SJSA1 (cell line): ENCODE results near the gene FAT1. TPM values are rescaled to one million over a fixed set of nuclear protein-coding genes. Genes with fewer than 3 reads are reported as not detected.
A peak's percentile ranks its signal among the peaks of the same experiment; 100 is the strongest.
"Not testable (repeated sequence)": the region's sequence is repeated elsewhere in the genome, so short reads cannot be mapped to it uniquely, and the experiment has no call there.

ENCODE experiments used
- DNase-seq, 2 experiments: peaks; one replicate each; pipeline ENCODE4 v3.0.0-alpha.2; 2015 to 2020; ENCODE audit warnings: low spot score in 2 of 2, low read depth in 1 of 2
- H3K27ac ChIP-seq: fragments of 250-450 bp; sonication (Bioruptor Pico); 2 replicates; pipeline ENCODE4 v1.5.1; 2020; ENCODE audit warnings: mild to moderate bottlenecking, moderate library complexity
- H3K27me3 ChIP-seq: fragments of 250-450 bp; sonication (Bioruptor Pico); replicated peaks from 2 replicates; pipeline ENCODE4 v1.5.1; 2020; ENCODE audit warnings: mild to moderate bottlenecking, moderate library complexity
- H3K36me3 ChIP-seq: fragments of 250-450 bp; sonication (Bioruptor Pico); 2 replicates; pipeline ENCODE4 v1.5.1; 2020; ENCODE audit warnings: mild to moderate bottlenecking
- H3K4me1 ChIP-seq: fragments of 250-450 bp; sonication (Bioruptor Pico); replicated peaks from 2 replicates; pipeline ENCODE4 v1.6.1; 2021; ENCODE audit warnings: mild to moderate bottlenecking
- H3K4me3 ChIP-seq: fragments of 250-450 bp; sonication (Bioruptor Pico); 2 replicates; pipeline ENCODE4 v1.5.1; 2020; ENCODE audit warnings: mild to moderate bottlenecking
- H3K9me3 ChIP-seq: fragments of 250-450 bp; sonication (Bioruptor Pico); replicated peaks from 2 replicates; pipeline ENCODE4 v1.5.1; 2020; ENCODE audit warnings: mild to moderate bottlenecking
- total RNA-seq: library from RNA; depleted of rRNA; stranded (reverse); fragments of >200 nt; shearing (Covaris generic); gene quantifications from 2 replicates; pipeline ENCODE4 v1.2.3, GENCODE V29; 2014

FAT1 gene
- total RNA-seq, 1 experiment from 2014 or later: 483 TPM

DNA sequence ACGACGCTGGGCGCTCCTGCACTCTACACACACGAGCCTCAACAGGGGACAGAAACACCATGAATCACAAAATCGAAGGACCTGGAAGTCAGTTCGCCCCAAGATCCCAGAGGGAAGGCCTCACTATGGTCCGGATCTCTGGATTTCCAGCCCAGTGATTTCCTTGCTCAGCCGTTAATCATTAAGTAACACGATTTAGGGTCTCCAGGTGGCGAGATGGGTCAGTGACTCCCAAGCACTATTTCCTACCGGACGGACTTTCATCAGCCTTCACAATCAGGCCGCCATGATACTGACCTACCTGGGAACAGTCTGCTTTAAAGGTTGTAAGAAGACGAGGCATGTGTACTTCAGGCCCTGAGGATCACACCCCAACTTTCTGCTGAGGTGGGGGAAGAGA, 63.7 kb downstream of the FAT1 start:
- no peak for DNase-seq
- peaks cover 93% of the 10 kb centered on the region for H3K36me3 ChIP-seq

DNA sequence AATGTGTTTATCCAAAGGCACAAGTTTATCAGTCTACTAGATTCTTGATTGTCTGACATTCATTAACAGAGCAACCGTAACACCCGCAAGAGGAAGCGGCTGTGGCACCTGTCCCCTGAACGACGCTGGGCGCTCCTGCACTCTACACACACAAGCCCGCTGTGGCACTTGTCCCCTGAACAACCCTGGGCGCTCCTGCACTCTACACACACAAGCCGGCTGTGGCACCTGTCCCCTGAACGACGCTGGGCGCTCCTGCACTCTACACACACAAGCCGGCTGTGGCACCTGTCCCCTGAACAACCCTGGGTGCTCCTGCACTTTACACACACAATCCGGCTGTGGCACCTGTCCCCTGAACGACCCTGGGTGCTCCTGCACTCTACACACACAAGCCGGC, 64.2 kb downstream of the FAT1 start:
- H3K4me1 ChIP-seq: peaks cover 19% of the 10 kb centered on the region
- H3K27ac ChIP-seq: not testable (repeated sequence)

More for the DNA sequence above, 63.7 kb downstream of the FAT1 start:
- Histone ChIP-seq H3K9me3 (no peaks in the 10 kb centered on the region), H3K27me3 (no peaks in the 10 kb centered on the region; the same call in 1 of the 2 replicates), H3K27ac (no peak overlapping the region), H3K4me1 (peaks cover 19% of the 10 kb centered on the region), H3K4me3 (no peak overlapping the region)

DNA sequence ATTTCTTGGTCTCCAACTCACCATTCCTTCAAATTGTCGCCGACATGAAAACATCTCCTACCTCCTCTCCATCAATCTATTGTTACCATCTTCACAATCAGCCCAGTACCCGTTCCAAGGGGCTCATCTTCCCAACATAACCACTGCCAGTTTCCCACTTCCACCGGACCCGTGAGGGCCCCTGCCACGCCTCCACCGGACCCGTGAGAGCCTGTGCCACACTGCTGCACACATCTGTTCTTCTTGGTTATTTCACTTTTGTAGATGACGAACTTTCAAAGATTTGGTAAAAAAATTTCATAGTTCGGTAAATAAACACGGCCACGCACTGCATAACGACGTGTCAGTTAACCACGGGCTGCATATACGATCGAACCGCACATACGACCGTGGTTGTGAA, 65.0 kb downstream of the FAT1 start:
- DNase-seq: no peak
- Histone ChIP-seq H3K9me3 (no peaks in the 10 kb centered on the region), H3K27me3 (no peaks in the 10 kb centered on the region; the same call in 1 of the 2 replicates), H3K27ac (no peak overlapping the region), H3K4me3 (no peak overlapping the region), H3K36me3 (peaks cover 90% of the 10 kb centered on the region), H3K4me1 (peaks cover 25% of the 10 kb centered on the region)

More for the DNA sequence above, 64.2 kb downstream of the FAT1 start:
- not testable (repeated sequence) for H3K27me3 ChIP-seq, H3K4me3 ChIP-seq, H3K9me3 ChIP-seq, DNase-seq
- peaks cover 90% of the 10 kb centered on the region for H3K36me3 ChIP-seq

DNA sequence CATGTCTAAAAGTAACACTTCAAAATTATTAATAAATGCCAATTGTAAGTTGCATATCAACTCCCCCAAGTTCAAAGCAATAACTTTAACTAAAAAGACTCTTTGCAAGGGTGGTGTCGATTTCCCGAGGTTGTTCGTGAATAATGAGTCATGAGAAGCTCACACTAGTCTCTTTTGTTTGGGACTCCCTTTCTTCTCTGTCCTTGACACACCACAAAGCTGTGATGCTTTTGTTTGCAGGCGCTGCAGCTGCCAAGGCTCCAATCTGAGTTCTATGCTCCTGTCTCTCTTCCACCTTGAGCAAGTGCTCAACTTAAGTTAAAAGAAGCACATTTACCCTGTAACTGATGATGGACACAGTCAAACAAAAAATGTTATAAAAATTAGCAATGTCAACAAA, 65.9 kb downstream of the FAT1 start:
- no peak overlapping the region for H3K4me3 ChIP-seq
- H3K27me3 ChIP-seq: no peaks in the 10 kb centered on the region; the same call in 1 of the 2 replicates
- H3K9me3 ChIP-seq: no peaks in the 10 kb centered on the region
- peak; percentile 46 to 54 for DNase-seq
- H3K27ac ChIP-seq: no peak overlapping the region
- H3K36me3 ChIP-seq: peaks cover 86% of the 10 kb centered on the region
- peaks cover 25% of the 10 kb centered on the region for H3K4me1 ChIP-seq

DNA sequence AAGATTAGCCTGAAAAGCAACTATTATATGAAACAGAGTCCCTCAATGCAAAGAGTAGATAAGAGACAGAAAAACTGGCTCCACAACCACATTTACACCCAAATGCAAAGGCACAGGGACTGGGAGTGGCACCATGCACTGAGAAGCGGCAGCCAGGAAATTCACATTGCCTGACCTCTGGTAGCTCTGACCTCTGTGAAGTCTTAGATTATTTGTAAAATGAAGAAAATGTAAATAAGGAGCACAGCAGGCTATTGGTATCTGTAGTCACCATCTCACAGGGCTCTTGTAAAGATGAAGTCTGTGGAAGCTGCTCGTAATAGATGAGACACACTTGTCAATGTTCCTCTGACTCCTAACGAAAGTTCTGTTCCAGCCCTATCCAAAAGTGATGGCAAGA, 69.7 kb downstream of the FAT1 start:
- H3K4me1 ChIP-seq: peaks cover 39% of the 10 kb centered on the region
- H3K27me3 ChIP-seq: no peaks in the 10 kb centered on the region
- DNase-seq: no peak
- no peaks in the 10 kb centered on the region for H3K9me3 ChIP-seq
- no peak overlapping the region for H3K4me3 ChIP-seq
- H3K36me3 ChIP-seq: peaks cover 82% of the 10 kb centered on the region
- no peak overlapping the region for H3K27ac ChIP-seq

DNA sequence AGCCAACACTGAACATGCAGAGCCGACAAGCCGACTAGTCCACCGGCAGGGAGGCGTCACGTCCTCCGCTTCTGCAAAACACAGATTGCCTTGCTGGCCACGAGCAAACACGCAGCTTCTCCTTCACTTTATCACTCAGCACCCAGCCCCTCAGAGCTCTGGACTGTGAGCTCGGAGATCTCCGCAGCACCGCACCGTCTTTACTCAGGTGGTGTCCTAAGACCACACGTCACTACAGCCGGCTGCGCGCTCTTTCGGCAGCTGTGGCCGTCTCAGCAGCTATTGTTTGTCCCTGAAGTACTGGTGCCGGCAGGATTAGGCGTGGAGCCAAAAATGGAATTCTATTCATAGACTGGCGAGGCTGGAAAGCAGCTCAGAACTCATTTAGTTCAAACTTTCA, 72.0 kb downstream of the FAT1 start:
- no peak overlapping the region for H3K27ac ChIP-seq
- H3K4me3 ChIP-seq: no peak overlapping the region
- DNase-seq: peak; percentile 76 to 87

DNA sequence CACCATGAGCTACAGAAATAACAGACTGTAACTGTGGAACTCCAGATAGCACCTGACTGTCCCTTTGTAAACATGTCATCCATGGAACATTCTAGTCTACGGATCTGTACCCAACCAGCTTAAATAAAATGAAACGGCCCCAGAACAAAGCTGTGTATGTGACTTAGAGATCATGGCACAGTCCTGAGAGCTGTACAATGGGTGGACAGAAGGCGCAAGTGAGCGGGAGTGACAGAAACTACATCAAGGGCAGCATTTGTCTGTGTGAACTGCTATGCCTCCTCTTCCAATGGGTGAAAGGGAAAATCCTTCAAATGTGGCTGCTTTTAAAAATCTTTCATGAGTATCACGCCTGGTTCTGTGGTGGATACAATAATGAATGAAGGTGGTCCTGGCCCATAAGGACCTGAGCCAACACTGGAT, 72.5 kb downstream of the FAT1 start:
- DNase-seq: no peak

More for the DNA sequence above, 72.0 kb downstream of the FAT1 start:
- Histone ChIP-seq H3K4me1 (peaks cover 23% of the 10 kb centered on the region), H3K36me3 (peaks cover 85% of the 10 kb centered on the region), H3K9me3 (no peaks in the 10 kb centered on the region), H3K27me3 (no peaks in the 10 kb centered on the region)

DNA sequence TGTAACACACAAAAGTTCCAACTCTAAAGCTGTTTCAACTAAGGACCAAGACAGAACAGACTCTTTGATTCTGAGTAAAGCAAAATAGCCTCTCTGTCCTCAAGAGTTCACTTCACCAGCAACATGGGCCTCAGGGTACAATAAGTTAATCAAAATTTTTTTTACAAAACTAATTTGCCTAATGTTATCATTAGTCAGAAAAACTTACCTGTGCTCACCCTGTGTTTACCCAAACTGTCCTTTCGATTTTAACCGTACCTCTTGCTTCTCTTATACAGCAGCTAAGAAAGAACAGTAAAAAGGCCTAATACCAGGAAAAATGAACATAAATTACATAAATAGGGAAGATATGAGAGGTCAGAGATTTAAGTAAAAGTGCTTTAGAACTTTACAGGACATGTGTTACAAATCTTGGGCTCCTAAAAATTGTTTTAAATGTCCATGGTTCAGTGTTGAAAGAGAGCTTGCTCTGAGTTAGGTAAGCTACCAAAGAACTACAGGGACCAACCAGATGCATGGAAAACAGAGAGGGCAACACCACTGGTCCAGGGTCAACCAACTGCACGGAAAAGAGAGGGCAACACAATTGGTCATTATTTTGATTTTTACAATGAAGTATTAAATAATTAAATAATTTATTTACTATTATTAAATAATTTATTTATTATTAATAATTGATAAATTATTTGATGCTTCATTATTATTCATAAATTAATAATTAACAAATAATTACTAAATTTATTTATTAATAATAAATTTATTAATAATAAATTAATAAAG, 73.1 kb downstream of the FAT1 start:
- no peak overlapping the region for H3K27ac ChIP-seq

More for the DNA sequence above, 72.5 kb downstream of the FAT1 start:
- Histone ChIP-seq H3K27ac (no peak overlapping the region), H3K36me3 (peaks cover 81% of the 10 kb centered on the region), H3K4me1 (peaks cover 24% of the 10 kb centered on the region), H3K27me3 (no peaks in the 10 kb centered on the region), H3K4me3 (no peak overlapping the region), H3K9me3 (no peaks in the 10 kb centered on the region)

DNA sequence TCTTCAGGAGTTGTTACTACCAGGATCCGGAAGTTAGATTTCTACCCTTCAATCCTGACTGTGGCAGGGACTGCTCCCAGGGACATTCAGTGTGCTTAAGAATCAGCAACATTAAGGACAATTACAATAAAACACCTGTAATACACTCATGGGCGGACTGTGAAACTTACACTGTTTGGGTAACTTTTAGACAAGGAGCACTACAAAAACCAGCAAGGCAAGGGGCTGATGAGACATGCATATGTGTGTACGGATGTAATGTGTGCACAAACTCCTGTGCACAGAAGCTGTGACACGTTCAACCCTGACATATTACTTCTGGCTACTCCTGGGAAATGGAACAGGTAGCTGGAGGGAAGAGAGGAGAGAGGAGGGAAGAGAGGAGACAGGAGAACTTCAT, 75.8 kb downstream of the FAT1 start:
- no peaks in the 10 kb centered on the region for H3K9me3 ChIP-seq
- H3K36me3 ChIP-seq: peaks cover 77% of the 10 kb centered on the region
- no peak overlapping the region for H3K4me3 ChIP-seq
- peaks cover 35% of the 10 kb centered on the region for H3K4me1 ChIP-seq
- H3K27ac ChIP-seq: no peak overlapping the region
- DNase-seq: no peak
- no peaks in the 10 kb centered on the region for H3K27me3 ChIP-seq

More for the DNA sequence above, 73.1 kb downstream of the FAT1 start:
- Histone ChIP-seq H3K4me1 (peaks cover 28% of the 10 kb centered on the region), H3K27me3 (no peaks in the 10 kb centered on the region), H3K9me3 (no peaks in the 10 kb centered on the region), H3K4me3 (no peak overlapping the region), H3K36me3 (peaks cover 78% of the 10 kb centered on the region)
- no peak for DNase-seq

DNA sequence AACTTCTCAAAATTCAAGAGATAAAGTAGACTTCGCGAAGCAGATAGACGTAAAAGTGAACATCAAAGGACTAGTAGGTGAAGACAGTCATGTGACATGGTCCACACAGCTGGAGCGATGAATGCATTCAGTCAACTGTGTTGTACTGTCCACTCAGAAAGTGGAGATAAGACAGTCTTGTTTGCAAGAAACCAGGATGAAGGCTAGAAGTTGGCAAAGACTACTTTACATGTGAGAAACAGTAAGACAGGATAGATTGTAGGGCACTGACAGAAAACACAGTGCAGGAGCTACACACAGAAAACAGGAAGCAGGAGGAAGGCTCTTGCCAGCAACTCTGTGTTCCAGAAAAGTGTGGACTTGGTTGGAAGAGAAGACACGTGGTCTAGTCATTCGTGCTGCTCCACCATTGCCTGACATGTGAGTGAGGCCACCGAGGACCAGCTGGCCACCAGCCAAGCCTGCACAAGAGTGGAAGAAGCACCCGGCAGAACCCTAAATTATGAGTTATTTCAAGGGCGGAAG, 78.9 kb downstream of the FAT1 start:
- Histone ChIP-seq H3K27me3 (no peaks in the 10 kb centered on the region), H3K4me3 (no peak overlapping the region), H3K4me1 (peaks cover 18% of the 10 kb centered on the region), H3K9me3 (no peaks in the 10 kb centered on the region), H3K27ac (no peak overlapping the region), H3K36me3 (peaks cover 84% of the 10 kb centered on the region)
- DNase-seq: no peak

DNA sequence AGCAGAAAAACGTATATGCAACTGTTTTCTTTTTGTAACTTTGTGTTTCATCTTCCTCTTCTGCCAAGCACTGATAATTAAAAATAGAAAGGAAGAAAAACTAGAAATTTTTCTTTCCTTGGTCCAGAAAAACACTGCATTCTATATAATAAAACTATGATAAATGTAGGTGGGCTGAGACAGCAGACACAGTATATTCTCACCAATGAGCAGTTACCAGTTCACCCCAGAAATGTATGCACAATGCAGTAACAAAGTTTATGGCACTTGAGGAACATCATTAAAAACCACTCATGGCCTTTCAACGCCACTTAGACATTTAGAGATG, 79.4 kb downstream of the FAT1 start:
- Histone ChIP-seq H3K36me3 (peaks cover 84% of the 10 kb centered on the region), H3K4me3 (no peak overlapping the region), H3K9me3 (no peaks in the 10 kb centered on the region), H3K4me1 (peaks cover 18% of the 10 kb centered on the region), H3K27me3 (no peaks in the 10 kb centered on the region), H3K27ac (0 out of 2 replicates have a peak overlapping the region, but pooled peaks have one; percentile 18)
- DNase-seq: no peak

DNA sequence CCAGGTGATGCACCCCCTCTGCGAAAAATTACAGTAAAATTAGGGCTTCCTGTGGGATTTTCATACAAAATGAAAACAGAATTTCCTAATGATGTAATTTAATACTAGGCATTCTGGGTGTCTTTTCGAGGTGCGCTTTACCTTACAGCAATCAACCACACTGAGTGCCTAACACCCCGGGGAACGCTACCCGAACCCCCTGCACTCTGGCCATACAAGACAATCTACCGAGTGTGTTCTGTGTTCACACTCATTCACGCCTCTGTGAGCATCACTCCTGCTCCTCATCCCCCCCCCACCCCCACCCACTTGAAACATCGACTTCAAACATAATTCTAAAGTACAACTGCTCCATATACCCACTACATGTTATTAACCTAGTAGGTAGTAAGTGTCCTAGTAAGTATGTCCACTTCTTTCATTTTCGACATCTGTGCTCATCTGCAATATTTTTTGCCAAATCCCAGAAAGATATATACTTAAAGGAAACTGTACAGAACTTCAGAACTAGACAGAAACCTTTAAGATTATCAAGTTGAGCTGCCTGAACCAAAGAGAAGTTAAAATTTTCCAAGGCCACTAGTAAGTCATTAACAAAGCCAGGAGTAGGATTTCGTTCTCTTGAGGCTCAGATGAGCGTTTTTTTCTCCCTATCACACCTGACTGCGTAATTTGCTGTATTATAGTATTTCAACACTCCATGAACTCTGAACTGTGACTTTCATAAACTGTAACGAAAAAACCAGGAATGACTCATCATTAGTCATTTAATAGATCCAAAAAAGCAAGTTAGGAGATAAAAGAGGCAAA, 80.0 kb downstream of the FAT1 start:
- Histone ChIP-seq H3K4me3 (no peak overlapping the region), H3K27me3 (no peaks in the 10 kb centered on the region), H3K27ac (0 out of 2 replicates have a peak overlapping the region, but pooled peaks have one; percentile 18), H3K36me3 (peaks cover 84% of the 10 kb centered on the region), H3K4me1 (peaks cover 18% of the 10 kb centered on the region), H3K9me3 (no peaks in the 10 kb centered on the region)
- peak in 1 of 2 experiments; percentile 40 for DNase-seq

DNA sequence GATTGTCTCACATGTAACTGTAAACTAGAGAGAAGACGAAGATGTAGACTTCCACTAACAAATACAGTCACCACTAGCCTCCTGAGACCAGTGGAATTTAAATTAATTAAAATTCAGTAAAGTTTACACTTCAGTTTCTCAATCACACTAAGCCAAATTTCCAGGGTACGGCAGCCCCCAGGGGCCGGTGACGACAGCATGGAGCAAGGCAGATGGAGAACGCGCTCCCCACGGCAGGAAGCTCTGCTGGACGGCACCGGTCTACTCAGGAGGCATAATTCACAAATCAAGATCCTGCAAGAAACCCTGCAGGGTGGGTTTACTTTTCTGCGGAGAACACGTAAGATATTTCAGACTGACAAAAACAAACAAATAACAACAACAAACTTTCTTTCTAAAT, 80.7 kb downstream of the FAT1 start:
- Histone ChIP-seq H3K4me1 (peaks cover 18% of the 10 kb centered on the region), H3K27ac (no peak overlapping the region), H3K36me3 (peaks cover 84% of the 10 kb centered on the region), H3K4me3 (no peak overlapping the region), H3K27me3 (no peaks in the 10 kb centered on the region), H3K9me3 (no peaks in the 10 kb centered on the region)
- DNase-seq: no peak

DNA sequence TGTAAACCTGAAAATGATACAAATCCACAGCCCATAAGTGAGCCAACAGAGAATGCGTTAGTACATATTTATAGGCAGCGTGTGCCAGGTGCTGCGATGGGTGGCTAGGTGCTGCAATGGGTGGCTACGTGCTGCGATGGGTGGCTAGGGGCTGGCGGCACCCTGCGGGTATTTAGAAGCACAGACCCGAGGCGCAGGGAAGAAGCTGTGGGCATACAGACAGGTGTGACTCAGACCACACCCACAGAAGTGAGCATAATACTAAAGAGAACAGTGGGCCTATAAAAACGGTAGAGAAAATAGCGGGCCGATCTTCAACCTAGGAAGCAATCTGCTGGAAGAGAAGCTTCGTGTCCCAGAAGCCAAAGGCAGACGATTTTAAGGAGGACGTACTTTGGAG, 81.1 kb downstream of the FAT1 start:
- H3K27ac ChIP-seq: no peak overlapping the region
- peaks cover 84% of the 10 kb centered on the region for H3K36me3 ChIP-seq
- H3K4me3 ChIP-seq: no peak overlapping the region
- DNase-seq: no peak
- H3K27me3 ChIP-seq: no peaks in the 10 kb centered on the region
- H3K9me3 ChIP-seq: no peaks in the 10 kb centered on the region
- peaks cover 18% of the 10 kb centered on the region for H3K4me1 ChIP-seq
